Cardiac fibroblast (primary cell): ENCODE measurements around the gene FGF21.

ENCODE experiments used
- DNase-seq, 2 donors: peaks; one replicate each; pipeline versions ENCODE4 v3.0.0 to v3.0.0-alpha.2; 2010; ENCODE audit warnings: low read depth in 2 of 2
- H3K4me3 ChIP-seq, 2 donors: replicated peaks in 1 of 2; 1 replicate in 1 of 2; 2 replicates in 1 of 2; pipeline ENCODE4 v1.5.1; 2011; ENCODE audit warnings: low read depth in 2 of 2, low read length in 2 of 2, mild to moderate bottlenecking in 2 of 2, moderate library complexity in 1 of 2
- TF ChIP-seq, protein P1 (sequence below): IDR thresholded peaks from one replicate; pipeline ENCODE4 v1.5.1; 2011; ENCODE audit warnings: low read depth, mild to moderate bottlenecking, low read length, inconsistent platforms

Gene FGF21

DNA sequence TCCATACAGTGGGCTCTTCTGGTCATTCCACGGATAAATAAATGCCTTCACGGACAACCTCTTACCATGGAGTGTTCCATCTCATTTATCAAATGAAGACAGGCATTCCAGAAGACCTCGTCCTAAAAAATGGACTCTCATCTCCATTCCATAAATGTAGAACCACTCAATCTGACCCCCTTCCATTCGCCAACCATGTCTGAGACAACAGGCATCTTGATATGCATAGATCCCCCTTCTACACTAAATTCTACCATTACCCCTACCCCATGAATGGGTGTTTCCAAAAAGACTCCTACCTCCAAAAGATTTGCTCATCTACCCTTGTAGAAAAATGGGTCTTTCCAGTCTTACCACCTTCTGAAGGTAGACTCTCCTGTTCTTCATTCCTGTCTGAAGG, 23.9 kb upstream of the FGF21 start:
- TF ChIP-seq, protein P1, sequence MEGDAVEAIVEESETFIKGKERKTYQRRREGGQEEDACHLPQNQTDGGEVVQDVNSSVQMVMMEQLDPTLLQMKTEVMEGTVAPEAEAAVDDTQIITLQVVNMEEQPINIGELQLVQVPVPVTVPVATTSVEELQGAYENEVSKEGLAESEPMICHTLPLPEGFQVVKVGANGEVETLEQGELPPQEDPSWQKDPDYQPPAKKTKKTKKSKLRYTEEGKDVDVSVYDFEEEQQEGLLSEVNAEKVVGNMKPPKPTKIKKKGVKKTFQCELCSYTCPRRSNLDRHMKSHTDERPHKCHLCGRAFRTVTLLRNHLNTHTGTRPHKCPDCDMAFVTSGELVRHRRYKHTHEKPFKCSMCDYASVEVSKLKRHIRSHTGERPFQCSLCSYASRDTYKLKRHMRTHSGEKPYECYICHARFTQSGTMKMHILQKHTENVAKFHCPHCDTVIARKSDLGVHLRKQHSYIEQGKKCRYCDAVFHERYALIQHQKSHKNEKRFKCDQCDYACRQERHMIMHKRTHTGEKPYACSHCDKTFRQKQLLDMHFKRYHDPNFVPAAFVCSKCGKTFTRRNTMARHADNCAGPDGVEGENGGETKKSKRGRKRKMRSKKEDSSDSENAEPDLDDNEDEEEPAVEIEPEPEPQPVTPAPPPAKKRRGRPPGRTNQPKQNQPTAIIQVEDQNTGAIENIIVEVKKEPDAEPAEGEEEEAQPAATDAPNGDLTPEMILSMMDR, result no peak
- DNase-seq, result no peak
- no peak overlapping the region for H3K4me3 ChIP-seq

DNA sequence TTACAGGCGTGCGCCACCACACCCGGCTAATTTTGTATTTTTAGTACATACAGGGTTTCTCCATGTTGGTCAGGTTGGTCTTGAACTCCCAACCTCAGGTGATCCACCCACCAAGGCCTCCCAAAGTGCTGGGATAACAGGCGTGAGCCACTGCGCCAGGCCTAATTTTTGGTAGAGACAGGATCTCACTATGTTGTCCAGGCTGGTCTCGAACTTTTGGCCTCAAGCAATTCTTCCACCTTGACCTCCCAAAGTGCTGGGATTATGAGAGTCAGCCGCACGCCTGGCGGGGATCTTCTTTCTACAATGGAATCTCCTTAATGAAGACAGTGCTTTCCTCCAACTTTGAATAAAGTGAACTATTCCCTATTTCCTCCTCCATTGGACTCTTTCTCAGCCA, 20.7 kb upstream of the FGF21 start:
- no peak for DNase-seq
- TF ChIP-seq, protein P1, result no peak
- H3K4me3 ChIP-seq, result no peak overlapping the region

DNA sequence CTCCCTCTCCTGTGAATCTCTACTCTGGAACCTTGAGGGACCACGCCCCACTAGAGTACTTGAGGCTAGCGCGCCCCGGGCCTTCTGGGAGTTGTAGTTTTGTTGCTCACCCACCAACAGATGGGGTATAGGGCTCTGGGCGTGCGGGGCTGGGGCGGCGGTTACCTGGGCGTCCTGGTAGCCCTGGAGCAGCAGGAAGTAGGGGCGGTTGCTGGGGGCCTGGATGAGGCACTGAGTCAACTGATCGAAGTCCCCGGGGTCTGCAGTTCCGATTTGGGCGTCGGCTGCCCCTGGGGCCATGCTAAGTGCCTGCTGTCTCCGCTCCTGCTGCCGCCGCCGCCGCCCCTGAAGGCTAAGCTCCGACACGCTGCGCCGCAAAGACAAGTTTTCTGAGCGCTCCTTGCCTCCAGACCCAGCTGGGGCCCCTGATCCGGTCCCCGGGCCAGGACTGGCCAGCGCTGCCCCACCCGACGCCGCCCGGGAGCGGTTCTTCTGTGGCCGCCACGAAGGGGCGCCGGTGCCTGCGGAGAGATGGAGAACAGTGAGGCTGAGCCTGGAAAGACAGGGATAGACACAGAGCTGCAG, 20.2 kb upstream of the FGF21 start:
- peak overlapping the region in 1 of 2 donors; percentile 32 for H3K4me3 ChIP-seq
- no peak for DNase-seq
- TF ChIP-seq, protein P1, result no peak

DNA sequence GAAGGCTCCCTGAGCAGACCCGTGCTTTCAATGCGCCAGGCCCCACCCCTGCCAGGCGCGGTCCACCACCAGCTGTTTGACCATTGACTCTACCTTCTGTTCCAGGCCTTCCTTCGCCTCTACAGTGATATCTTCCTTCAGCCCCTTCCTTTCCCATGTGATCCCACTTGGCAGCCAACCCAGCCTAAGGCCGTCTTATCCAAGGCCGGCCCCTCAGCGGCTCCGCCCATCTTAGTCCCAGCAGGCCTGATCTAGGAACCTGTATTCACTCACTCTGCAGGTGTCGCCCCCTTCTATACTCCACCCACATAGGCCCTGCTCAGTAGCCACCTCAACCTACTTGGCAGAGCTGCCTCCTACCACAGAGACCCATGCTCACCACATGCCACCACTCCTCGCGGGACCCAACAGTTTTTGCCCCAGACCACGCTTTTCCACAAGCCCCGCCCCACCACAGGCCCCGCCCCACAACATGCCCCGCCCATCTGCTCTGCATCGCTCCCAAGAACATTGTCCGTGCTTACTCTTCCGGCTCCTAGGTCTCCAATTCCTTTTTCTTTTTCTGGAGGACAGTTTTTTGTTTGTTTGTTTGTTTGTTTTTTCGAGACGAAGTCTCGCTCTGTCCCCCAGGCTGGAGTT, 17.8 kb upstream of the FGF21 start:
- no peak overlapping the region for H3K4me3 ChIP-seq
- TF ChIP-seq, protein P1, result no peak
- no peak for DNase-seq

DNA sequence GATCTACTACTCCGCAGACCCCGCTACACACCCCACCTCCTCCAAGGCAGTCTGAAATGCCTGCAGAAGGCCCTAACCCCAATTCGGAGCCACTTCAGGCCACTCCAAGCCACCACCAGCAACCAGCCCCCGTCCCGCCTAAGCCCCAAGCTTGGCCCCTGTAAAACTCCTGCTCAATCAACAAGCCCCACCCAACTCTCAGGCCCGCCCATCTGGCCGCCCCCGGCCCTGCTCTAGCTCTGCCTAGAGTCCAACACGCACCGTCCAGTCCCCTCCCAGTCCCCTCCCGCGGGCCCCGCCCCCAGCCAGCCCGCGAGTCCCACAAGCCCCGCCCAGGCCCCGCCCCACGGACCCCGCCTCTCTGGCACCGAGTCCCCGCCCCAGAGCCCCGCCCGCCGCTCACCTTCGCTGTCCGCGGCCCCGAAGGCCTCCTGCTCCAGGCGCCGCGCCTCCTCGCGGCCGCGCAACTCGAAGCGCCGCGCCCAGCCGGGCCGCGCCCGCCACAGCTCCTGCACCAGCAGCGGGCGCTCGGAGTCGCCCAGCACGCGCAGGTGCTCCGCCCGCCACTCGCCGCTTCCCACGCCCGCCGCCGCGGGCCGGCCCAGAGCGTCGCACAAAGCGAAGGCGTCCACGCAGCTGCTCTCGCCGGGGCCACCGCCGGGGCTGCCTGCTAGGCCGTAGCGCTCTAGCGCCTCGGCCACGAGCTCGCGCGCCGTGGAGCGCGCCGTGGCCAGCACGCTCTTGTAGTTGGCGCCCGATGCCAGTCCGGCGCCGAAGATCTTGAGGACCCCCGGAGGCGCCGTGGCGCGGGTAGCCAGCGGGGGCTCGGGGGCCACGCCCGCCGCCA, 16.5 kb upstream of the FGF21 start:
- TF ChIP-seq, protein P1, result no peak
- peak; percentile 69 to 88 for DNase-seq
- H3K4me3 ChIP-seq, result peak overlapping the region; percentile 30 to 36

DNA sequence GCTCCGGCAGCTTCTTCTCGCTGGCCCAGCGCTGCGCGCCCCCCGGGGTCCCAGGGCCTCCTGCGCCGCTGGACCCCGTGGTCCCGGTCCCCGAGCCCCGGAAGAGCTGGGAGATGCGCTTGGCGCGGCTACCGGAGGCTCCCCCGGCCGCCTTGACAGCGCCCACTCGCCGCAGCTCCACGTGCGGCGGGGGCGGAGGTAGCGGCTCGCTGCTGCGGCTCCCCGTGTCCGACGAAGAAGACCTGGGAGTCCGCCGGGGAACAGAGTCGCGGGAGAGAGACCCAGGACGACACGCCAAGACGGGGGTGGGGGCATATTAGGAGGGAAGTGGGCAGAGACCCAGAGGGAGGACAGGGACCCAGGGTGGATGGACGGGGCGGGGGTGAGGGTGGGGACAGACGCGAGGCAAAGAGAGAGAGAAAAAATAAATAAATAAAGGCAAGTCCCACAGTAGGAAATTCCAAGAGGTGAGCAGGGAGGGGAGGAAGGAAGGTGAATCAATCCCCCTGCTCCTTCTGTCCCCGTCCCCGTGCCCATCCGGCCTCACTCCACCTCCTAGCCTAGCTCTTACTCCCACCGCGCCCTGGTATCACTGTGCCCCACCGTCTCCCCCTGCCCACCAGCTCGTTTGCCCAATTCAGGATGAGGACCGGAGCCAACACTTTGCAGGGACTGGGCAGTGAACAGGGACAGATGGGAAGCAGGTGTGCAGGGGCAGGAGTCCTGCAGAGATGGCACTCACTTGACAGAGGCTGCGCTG, 15.7 kb upstream of the FGF21 start:
- TF ChIP-seq, protein P1, result no peak
- no peak for DNase-seq
- peak overlapping the region in 1 of 2 donors; percentile 36 for H3K4me3 ChIP-seq
